Midbrain (tissue), 1 donor: Measurements from ENCODE around the gene FAXDC2.
"Not testable (repeated sequence)": the region's sequence is repeated elsewhere in the genome, so short reads cannot be mapped to it uniquely, and the experiment has no call there.

Experiments used
- DNase-seq: peaks from one replicate; lab custom pipeline; 2025; lab: John Stamatoyannopoulos, UW

FAXDC2 gene

GRCh38 chr5:154861946-154862345, 11.5 kb upstream of the FAXDC2 start:
- no peak for DNase-seq

- no peak for DNase-seq
Observed at GRCh38 chr5:154860765-154861164, 10.4 kb upstream of the FAXDC2 start.

GRCh38 chr5:154860123-154860522, 9.7 kb upstream of the FAXDC2 start:
- DNase-seq, result no peak

GRCh38 chr5:154858972-154859871, 8.8 kb upstream of the FAXDC2 start:
- no peak for DNase-seq

GRCh38 chr5:154858297-154858971, 8.0 kb upstream of the FAXDC2 start, which contains the start of gene CNOT8:
CNOT8 (plus strand) TSS chr5:154858627; CDS start chr5:154863279, 4,652 bp downstream.
- peak; percentile 96 for DNase-seq

GRCh38 chr5:154857530-154858296, 7.3 kb upstream of the FAXDC2 start:
- peak; percentile 93 for DNase-seq

- no peak for DNase-seq
Observed at GRCh38 chr5:154851351-154851750, 948 bp upstream of the FAXDC2 start.

- DNase-seq, result peak; percentile 55
Observed at GRCh38 chr5:154849791-154850201, 607 bp downstream of the FAXDC2 start.

- peak; percentile 22 for DNase-seq
Observed at GRCh38 chr5:154849264-154849785, 1.1 kb downstream of the FAXDC2 start.

GRCh38 chr5:154844809-154845208, 5.6 kb downstream of the FAXDC2 start:
- DNase-seq, result no peak

GRCh38 chr5:154842689-154843530, 7.5 kb downstream of the FAXDC2 start:
- no peak for DNase-seq

- no peak for DNase-seq
Observed at GRCh38 chr5:154841273-154841661, 9.1 kb downstream of the FAXDC2 start.

GRCh38 chr5:154840435-154841272, 9.7 kb downstream of the FAXDC2 start:
- no peak for DNase-seq

- DNase-seq, result no peak
Observed at GRCh38 chr5:154837009-154837901, 13.1 kb downstream of the FAXDC2 start.

- DNase-seq, result no peak
Observed at GRCh38 chr5:154836225-154836624, 14.2 kb downstream of the FAXDC2 start.

GRCh38 chr5:154835701-154836052, 14.7 kb downstream of the FAXDC2 start:
- not testable (repeated sequence) for DNase-seq

- DNase-seq, result no peak
Observed at GRCh38 chr5:154834053-154834452, 16.4 kb downstream of the FAXDC2 start.

GRCh38 chr5:154832804-154833203, 17.6 kb downstream of the FAXDC2 start:
- not testable (repeated sequence) for DNase-seq

- DNase-seq, result no peak
Observed at GRCh38 chr5:154831451-154831850, 19.0 kb downstream of the FAXDC2 start.
